Non-pigmented ciliary epithelial cell (primary cell): ENCODE data around the gene LSAMP.

ENCODE experiments used
- DNase-seq: peaks from one replicate; pipeline ENCODE4 v3.0.0-alpha.2; 2010; ENCODE audit warnings: low read depth

Gene LSAMP

DNA sequence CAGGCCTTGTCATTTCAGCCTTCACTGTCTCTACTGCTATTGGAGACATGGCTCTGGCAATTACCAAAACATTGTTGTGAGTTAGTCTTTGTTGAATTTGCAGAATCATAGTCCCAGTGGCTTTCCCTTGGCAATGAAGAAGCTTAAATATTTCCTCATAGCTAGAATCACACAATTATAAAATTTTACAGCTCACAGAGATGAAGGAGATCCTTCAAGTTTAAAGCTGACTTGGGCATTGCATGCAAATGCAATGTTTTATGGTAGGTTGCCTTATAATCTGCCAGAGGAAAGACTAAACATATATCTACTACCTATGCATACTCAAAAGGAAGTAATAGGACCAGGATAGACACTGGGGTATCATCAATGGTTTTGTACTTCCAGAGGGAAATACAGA is 90.9 kb downstream of the LSAMP start:
- no peak for DNase-seq

- no peak for DNase-seq
Measured at GRCh38 chr3:116350119-116350733, 95.1 kb downstream of the LSAMP start.

- no peak for DNase-seq
Measured at GRCh38 chr3:116348216-116348615, 97.1 kb downstream of the LSAMP start.

DNA sequence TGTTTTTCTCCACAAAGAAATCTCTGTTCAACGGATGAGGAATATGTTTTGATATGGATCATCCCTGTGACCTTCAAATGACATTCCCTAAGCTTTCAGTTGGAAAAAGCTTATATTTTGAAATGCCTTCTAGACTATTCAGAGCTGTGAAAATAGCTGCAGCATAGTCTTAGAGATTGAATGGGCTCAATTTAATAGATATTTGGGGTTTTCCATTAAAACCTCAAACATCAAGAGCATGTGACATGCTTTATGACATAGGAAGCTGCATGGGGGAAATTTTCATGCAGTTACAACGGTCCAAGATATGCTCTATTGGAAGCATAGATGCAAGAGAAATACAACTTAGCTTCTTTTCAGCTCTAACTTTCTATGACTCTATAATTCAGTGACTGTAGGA is 102.8 kb downstream of the LSAMP start:
- no peak for DNase-seq

- no peak for DNase-seq
Measured at GRCh38 chr3:116341899-116342298, 103.4 kb downstream of the LSAMP start.

GRCh38 chr3:116341381-116341780 is 103.9 kb downstream of the LSAMP start:
- DNase-seq = no peak

DNA sequence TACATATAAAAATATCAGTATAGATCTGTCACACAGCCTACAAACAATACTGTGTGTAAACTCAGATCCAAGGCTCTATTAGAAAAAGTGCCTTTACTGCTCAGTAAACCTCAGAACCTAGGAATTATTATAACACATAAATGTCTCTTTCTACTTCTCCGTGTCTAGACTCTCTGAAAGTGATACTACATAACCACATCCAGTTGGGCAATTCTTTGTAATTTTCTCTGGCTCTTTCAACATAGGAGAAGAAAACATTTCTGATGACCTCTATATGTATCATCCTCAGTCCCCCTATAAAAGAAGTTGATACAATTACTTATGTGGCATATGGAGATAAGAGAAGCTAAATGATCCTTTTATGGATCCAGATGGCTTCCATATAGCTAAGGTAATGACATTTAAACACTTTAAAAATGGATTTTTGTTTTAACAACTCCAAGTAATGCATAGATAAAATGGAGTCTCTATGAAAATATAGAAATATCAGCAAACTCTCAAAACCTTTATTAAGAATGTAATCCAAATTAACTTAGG is 104.5 kb downstream of the LSAMP start:
- no peak for DNase-seq

GRCh38 chr3:116339441-116340028 is 105.8 kb downstream of the LSAMP start:
- no peak for DNase-seq

DNA sequence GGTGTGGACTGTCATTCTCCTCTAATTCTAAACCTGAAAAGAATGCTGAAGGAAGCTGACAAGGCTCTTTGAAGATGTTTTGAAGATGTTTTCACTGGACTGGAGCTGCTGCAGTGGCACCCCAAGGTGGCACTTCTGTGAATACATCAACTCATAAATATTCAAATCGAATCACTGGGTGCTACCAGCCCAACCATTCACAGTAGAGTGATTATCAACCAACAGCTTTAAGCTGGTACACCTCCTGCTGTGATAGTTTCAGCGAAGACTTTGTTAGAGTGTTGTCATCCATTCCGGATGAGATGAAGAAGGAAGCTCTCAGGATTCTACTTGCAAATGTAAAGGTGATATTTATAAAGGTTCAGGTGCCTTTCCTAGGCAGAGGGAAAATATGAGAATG is 106.6 kb downstream of the LSAMP start:
- no peak for DNase-seq

GRCh38 chr3:116337229-116337628 is 108.1 kb downstream of the LSAMP start:
- no peak for DNase-seq

DNA sequence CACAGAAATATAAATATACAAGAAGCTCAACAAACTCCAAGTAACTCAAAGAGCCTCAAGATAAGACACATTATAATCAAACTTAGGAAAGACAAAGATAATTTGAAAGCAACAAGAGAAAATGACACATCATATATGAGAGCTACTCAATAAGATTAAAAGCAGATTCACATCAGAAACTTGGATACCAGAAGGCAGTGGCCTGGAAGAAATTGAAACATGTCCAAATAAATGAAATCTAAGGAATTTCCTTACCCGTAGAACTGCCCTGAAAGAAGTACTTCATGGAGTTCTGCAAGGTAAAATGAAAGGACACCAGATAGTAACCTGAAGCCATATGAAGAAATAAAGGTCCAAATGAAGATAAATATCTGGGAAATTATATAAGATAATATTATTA is 113.9 kb downstream of the LSAMP start:
- DNase-seq = no peak

DNA sequence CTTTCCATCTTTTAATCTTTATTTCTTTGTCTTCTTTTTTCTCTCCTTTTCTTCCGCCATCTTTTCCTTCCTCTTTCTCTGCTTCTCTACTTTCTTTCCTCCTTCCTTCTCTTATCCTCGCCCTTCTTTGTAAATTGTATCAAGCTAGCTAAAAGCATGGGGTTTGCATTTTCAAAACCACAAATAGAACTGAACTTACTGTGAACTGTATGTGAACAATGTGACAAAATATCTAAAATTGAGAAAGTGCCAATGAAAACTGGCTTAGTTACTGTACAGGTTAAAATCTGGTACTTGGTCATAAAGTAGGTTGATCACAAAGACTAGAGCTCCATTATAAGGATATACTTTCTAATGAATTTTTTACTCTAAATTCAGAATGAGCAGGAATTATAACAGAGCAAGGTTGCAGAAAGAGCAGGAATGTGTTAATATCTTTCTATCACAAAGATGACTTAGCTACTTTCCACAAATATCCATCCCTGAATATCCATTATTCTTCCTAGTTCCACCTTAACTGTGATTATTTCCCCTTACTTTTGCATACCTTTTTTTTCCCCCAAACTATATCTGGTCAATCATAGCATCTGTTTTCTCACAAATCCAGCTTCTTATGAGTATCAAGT is 122.4 kb downstream of the LSAMP start:
- DNase-seq = no peak

DNA sequence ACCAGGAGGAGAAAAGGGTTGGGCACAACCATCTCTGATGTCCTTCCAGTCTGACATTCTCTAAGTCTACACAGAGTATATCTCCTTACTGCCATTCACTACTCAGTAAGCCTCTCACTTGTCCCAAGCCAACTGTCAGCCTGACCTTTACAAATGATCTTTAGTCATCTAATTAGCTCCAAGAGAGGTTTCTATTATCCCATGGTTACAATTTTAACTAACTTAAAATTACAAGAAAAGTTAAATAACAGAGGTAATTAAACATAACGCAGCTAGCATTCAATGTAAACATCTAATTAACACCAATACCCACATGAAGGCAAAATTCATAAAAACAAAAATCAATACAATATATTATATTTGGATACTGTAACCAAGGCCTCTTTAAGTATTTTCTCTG is 126.9 kb downstream of the LSAMP start:
- no peak for DNase-seq

GRCh38 chr3:116316771-116317170 is 128.5 kb downstream of the LSAMP start:
- DNase-seq = no peak

- DNase-seq = no peak
Measured at GRCh38 chr3:116314476-116314875, 130.8 kb downstream of the LSAMP start.

- no peak for DNase-seq
Measured at GRCh38 chr3:116306720-116307119, 138.6 kb downstream of the LSAMP start.

DNA sequence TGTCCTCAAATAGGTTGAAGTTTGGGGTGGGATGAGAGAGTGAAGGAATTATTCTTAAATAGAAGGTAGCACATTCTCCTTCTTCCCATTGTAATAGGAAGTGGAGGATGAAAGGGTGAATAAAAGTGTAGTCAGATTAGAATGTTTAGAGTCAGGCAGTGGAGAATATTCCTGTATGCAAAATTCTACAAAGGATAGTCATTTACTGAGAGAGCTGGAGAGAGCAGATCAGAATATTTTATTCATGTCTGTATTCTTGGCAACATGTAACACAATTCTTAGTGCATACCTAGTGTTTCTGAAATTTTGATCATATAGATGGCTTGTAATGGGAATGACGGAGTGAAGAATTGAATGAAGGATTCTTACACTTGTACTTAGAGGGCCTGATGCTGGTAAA is 139.1 kb downstream of the LSAMP start:
- no peak for DNase-seq

- no peak for DNase-seq
Measured at GRCh38 chr3:116302087-116302747, 143.1 kb downstream of the LSAMP start.

DNA sequence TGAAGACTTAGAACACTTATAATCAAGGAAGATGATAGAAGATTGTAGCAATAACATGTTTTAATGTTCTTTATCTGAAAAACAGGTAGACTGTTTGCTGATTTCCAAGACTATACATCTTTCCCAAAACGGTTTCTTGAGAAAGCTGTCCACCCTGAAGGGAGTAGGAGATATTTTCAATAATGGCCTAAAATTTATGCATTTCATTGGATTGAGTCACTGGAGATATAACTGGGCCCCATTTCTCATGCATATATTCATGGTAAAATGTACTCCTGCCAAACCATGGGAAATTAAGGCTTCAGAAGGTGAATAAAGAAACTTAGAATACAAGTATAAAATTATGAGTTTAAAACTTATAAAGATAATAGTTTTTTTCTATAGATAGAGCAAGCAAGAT is 143.9 kb downstream of the LSAMP start:
- DNase-seq = no peak

DNA sequence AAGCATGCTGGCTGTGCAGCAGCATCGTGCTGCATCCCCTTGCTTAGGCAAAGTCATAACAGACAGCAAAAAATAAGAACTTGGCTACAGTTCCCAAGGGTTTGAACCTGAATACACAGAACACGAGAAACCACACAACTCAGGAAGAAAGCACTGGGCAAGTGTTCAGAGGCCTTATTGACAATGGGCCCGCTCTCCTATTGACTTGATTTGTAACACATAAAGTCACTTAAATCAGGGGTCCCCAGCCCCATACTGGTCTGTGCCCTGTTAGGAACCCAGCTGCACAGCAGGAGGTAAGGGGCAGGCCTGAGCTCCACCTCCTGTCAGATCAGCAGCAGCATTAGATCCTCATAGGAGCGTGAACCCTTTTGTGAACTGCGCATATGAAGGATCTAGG is 145.1 kb downstream of the LSAMP start:
- no peak for DNase-seq

DNA sequence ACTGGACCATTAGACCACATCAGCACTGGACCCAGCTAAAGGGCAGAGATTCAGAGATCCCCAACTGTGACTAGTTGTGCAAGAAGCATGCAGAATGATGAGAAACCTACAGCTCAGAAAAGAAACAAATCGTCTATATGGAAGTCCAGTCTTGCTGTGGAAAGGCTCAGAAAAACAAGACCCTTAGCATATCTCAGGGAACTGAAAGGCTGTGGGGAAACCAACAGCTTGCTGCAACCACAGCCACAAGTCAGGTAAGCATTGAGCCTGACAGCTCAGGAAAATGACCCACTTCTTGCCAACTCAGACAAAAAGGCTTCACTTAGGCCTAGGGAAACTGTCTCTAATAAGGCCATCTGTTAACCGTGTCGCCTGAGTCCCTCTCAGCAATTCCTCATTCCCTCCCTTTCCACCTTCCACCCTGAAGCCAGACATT is 145.6 kb downstream of the LSAMP start:
- no peak for DNase-seq

DNA sequence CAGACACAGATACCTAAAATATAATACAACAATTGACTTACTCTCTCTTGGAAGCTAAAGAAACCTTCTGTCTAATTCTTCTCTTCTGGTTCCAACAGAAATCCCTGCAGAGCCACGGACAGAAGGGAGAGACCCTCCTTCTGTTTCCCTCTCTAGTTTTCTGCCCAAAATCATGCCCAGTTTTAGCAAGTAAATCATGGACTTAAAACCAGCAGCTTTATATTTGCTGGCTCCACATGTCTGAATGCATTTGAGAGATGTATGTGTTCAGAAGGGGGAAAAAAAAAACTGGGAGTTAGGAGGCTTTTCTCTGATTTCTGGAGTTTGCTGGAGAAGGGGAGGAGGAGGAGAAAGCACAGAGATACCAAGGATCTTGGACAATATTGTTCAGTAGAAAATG is 147.1 kb downstream of the LSAMP start:
- DNase-seq = no peak

GRCh38 chr3:116291141-116291540 is 154.1 kb downstream of the LSAMP start:
- DNase-seq = no peak
